Right kidney (tissue), 1 donor: Measurements from ENCODE around the gene ALDH16A1.
"Not testable (repeated sequence)": the region's sequence is repeated elsewhere in the genome, so short reads cannot be mapped to it uniquely, and the experiment has no call there.

Experiments
- DNase-seq: peaks from one replicate; pipeline ENCODE4 v3.0.0-alpha.2; 2016

ALDH16A1 gene

GRCh38 chr19:49440439-49441209 is 12.4 kb upstream of the ALDH16A1 start:
- no peak for DNase-seq

- DNase-seq = no peak
Measured at GRCh38 chr19:49441210-49441959, 11.6 kb upstream of the ALDH16A1 start, which contains the start of gene SLC17A7. TSS of gene SLC17A7 (minus strand) at chr19:49441527. CDS start at chr19:49441379, 148 bp downstream.

GRCh38 chr19:49441960-49442350 is 11.1 kb upstream of the ALDH16A1 start:
- no peak for DNase-seq

GRCh38 chr19:49442354-49442753 is 10.7 kb upstream of the ALDH16A1 start:
- no peak for DNase-seq

- no peak for DNase-seq
Measured at GRCh38 chr19:49442771-49443365, 10.2 kb upstream of the ALDH16A1 start.

GRCh38 chr19:49443366-49444099 is 9.5 kb upstream of the ALDH16A1 start:
- DNase-seq = peak; percentile 100

GRCh38 chr19:49444100-49444700 is 8.8 kb upstream of the ALDH16A1 start:
- not testable (repeated sequence) for DNase-seq

- no peak for DNase-seq
Measured at GRCh38 chr19:49445997-49446396, 7.0 kb upstream of the ALDH16A1 start.

GRCh38 chr19:49447485-49448431 is 5.3 kb upstream of the ALDH16A1 start:
- DNase-seq = no peak

- DNase-seq = no peak
Measured at GRCh38 chr19:49448432-49448786, 4.6 kb upstream of the ALDH16A1 start.

- DNase-seq = no peak
Measured at GRCh38 chr19:49450405-49450804, 2.6 kb upstream of the ALDH16A1 start.

GRCh38 chr19:49451430-49452181 is 1.4 kb upstream of the ALDH16A1 start, which contains the start of gene PIH1D1:
TSS of gene PIH1D1 (minus strand) at chr19:49451814. CDS start at chr19:49451574, 240 bp downstream.
- peak; percentile 82 for DNase-seq

GRCh38 chr19:49453757-49454240 is 774 bp downstream of the ALDH16A1 start:
- DNase-seq = no peak

- no peak for DNase-seq
Measured at GRCh38 chr19:49455773-49456172, 2.7 kb downstream of the ALDH16A1 start.

GRCh38 chr19:49456326-49456725 is 3.3 kb downstream of the ALDH16A1 start:
- no peak for DNase-seq

GRCh38 chr19:49458567-49458903 is 5.5 kb downstream of the ALDH16A1 start:
- DNase-seq = no peak

GRCh38 chr19:49459388-49459787 is 6.4 kb downstream of the ALDH16A1 start:
- no peak for DNase-seq

GRCh38 chr19:49461130-49461529 is 8.1 kb downstream of the ALDH16A1 start:
- not testable (repeated sequence) for DNase-seq

- no peak for DNase-seq
Measured at GRCh38 chr19:49461656-49462055, 8.6 kb downstream of the ALDH16A1 start.

GRCh38 chr19:49462492-49462891 is 9.5 kb downstream of the ALDH16A1 start:
- DNase-seq = no peak
